Measurements from ENCODE around the gene PRPF40B. TPM values are rescaled to one million over a fixed set of nuclear protein-coding genes. Genes with fewer than 3 reads are reported as not detected.

The PRPF40B gene
- total and polyA plus RNA-seq, 2 of the 13 experiments (the other 11 are each of a cell fraction or from before 2014, with no cell fraction given): 5.0 to 7.8 TPM

- no peaks in the 10 kb centered on the region for H3K79me2 ChIP-seq (ENCODE audit: insufficient read depth, low read length)
- ATAC-seq (peak; percentile 87), DNase-seq (ENCODE audit: low spot score) (no peak), FAIRE-seq (no peak)
- no peaks in the 10 kb centered on the region for H3K27me3 ChIP-seq (ENCODE audit: control insufficient read depth in 1 of 2, insufficient read depth in 2 of 2, low read length in 2 of 2)
- intact Hi-C loops (cut with micrococcal nuclease; ENCODE audit: unreplicated experiment): no loop called here
- ChIA-PET POLR2A (no interaction called here), CTCF (ENCODE audit: low intra/inter-chr PET ratio, low total read pairs) (interaction anchor here (0.8 kb wide), 1 partner anchor 20 kb away, joined by 3 read pairs; the partner anchor contains the start of gene FMNL3)
- H3K4me1 ChIP-seq (ENCODE audit: insufficient read depth, low read length): no peaks in the 10 kb centered on the region
- no peak overlapping the region for H3K27ac ChIP-seq (ENCODE audit: extremely low read length, insufficient read depth, low read length)
- no peaks in the 10 kb centered on the region for H3K9me3 ChIP-seq (ENCODE audit: low read length)
- no peak overlapping the region for H2AFZ ChIP-seq (ENCODE audit: low read length)
- TF ChIP-seq HMGXB4 (CRISPR knock-in tag; IDR thresholded peaks at IDR 0.05; ENCODE audit: borderline replicate concordance in 1 of 2, low read depth in 1 of 2) (no peak), TBP (CRISPR knock-in tag; IDR thresholded peaks at IDR 0.05) (no peak), HNRNPH1 (optimal IDR thresholded peaks at IDR 0.05; ENCODE audit: low read depth, low read length) (no peak), ZNF883 (CRISPR knock-in tag; IDR thresholded peaks at IDR 0.05; ENCODE audit: not compliant biosample characterization) (no peak), SMAD3 (CRISPR knock-in tag; IDR thresholded peaks at IDR 0.05) (no peak), DZIP1 (CRISPR knock-in tag; IDR thresholded peaks at IDR 0.05) (no peak), TCF7 (IDR thresholded peaks at IDR 0.05; ENCODE audit: low read depth) (no peak), ZNF33B (CRISPR knock-in tag; IDR thresholded peaks at IDR 0.05) (no peak), PAXIP1 (CRISPR knock-in tag; conservative IDR thresholded peaks at IDR 0.05) (no peak)
- TF ChIP-seq, protein P1, sequence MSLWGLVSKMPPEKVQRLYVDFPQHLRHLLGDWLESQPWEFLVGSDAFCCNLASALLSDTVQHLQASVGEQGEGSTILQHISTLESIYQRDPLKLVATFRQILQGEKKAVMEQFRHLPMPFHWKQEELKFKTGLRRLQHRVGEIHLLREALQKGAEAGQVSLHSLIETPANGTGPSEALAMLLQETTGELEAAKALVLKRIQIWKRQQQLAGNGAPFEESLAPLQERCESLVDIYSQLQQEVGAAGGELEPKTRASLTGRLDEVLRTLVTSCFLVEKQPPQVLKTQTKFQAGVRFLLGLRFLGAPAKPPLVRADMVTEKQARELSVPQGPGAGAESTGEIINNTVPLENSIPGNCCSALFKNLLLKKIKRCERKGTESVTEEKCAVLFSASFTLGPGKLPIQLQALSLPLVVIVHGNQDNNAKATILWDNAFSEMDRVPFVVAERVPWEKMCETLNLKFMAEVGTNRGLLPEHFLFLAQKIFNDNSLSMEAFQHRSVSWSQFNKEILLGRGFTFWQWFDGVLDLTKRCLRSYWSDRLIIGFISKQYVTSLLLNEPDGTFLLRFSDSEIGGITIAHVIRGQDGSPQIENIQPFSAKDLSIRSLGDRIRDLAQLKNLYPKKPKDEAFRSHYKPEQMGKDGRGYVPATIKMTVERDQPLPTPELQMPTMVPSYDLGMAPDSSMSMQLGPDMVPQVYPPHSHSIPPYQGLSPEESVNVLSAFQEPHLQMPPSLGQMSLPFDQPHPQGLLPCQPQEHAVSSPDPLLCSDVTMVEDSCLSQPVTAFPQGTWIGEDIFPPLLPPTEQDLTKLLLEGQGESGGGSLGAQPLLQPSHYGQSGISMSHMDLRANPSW (CRISPR knock-in tag; IDR thresholded peaks at IDR 0.05; ENCODE audit: borderline replicate concordance): no peak
- no peak overlapping the region for H3K9ac ChIP-seq (ENCODE audit: insufficient read depth, low read depth, low read length)
- in situ Hi-C loops (cut with HindIII; ENCODE audit: extremely low pct_ligation_motif_present, low pct_unique_long_range_greater_than_20kb): no loop called here
- no peaks in the 10 kb centered on the region; the same call in 1 of the 2 replicates for H4K20me1 ChIP-seq (ENCODE audit: insufficient read depth, low read length)
- no TSS peak for BruUV-seq (replicated peaks)
- WGBS (ENCODE audit: low lambda C conversion rate): 88% methylated on average over 1 of the region's 2 CpGs
- H3K36me3 ChIP-seq (replicated peaks in 1 of 2; ENCODE audit: control insufficient read depth in 1 of 2, insufficient read depth in 2 of 2, low read length in 2 of 2): no peaks in the 10 kb centered on the region
- H3K4me3 ChIP-seq (replicated peaks in 1 of 3; ENCODE audit: insufficient read depth in 1 of 3, low read depth in 2 of 3, low read length in 3 of 3): no peak overlapping the region
- H3K4me2 ChIP-seq (ENCODE audit: low read depth, low read length): no peak overlapping the region
Observed at GRCh38 chr12:49687941-49688340, 64.6 kb downstream of the PRPF40B start.

All from HepG2 (cell line).